Measurements from ENCODE around the gene GNS.

- TF ChIP-seq YY1 (IDR thresholded peaks at IDR 0.05; ENCODE audit: insufficient read depth, insufficient read length) = no peak
- TF ChIP-seq SUZ12 (IDR thresholded peaks at IDR 0.05; ENCODE audit: extremely low read depth, insufficient read depth, insufficient read length) = no peak
- TF ChIP-seq ZNF274 (IDR thresholded peaks at IDR 0.05; ENCODE audit: low read depth, low read length) = no peak
These were observed 67.9 kb downstream of the GNS start for GRCh38 chr12:64691227-64691794.

All from NT2/D1 (cell line).